Erythroblast (primary cell): ENCODE measurements around the gene TUBA8.

Experiments
- GATA1 ChIP-seq: IDR thresholded peaks from 2 replicates; pipeline ENCODE4 v1.6.1; 2011; ENCODE audit warnings: low read depth, mild to moderate bottlenecking, control low read depth, low read length, moderate library complexity
- POLR2A ChIP-seq: IDR thresholded peaks from 2 replicates; pipeline ENCODE4 v1.6.1; 2011; ENCODE audit warnings: mild to moderate bottlenecking, low read length

DNA sequence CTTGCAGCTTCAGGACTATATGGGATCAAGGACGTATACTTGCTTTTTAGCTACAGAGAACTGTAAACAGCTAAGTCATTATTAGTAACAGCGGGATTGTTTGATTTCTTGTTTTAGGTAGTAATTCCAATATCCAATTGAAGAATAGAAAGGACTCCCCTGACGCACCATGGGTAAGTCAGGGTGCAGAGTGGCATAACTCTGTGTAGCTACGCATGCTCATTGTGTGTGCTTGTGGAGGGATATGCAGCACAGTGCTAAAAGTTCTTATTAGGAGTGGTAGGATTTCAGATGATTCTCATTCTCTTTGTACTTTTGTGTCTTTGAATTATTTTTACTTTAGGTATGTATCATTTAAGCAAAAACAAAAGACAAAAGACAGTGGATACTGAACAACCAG is 40.6 kb upstream of the TUBA8 start:
- TF ChIP-seq POLR2A (no peak), GATA1 (no peak)
